Stimulated activated CD8-positive, alpha-beta memory T cell treated with anti-CD3 and anti-CD28 coated beads, Interleukin-15, amount 100 ng/mL, for 4 hours (primary cell): Measurements from ENCODE around the gene SLC12A5.

Source experiments
- DNase-seq, 2 donors: peaks; one replicate each; pipeline ENCODE4 v3.0.0-alpha.2; 2020; ENCODE audit warnings: low read depth in 2 of 2

Gene SLC12A5

GRCh38 chr20:46025376-46025783, 3.6 kb upstream of the SLC12A5 start:
- DNase-seq: no peak

GRCh38 chr20:46027245-46027853, 1.7 kb upstream of the SLC12A5 start:
- DNase-seq: no peak

GRCh38 chr20:46028110-46028509, 905 bp upstream of the SLC12A5 start:
- no peak for DNase-seq

GRCh38 chr20:46030284-46031013, 1.4 kb downstream of the SLC12A5 start:
- DNase-seq: no peak

- DNase-seq: no peak
These were observed 2.1 kb downstream of the SLC12A5 start for GRCh38 chr20:46031014-46031569.

- no peak for DNase-seq
These were observed 2.8 kb downstream of the SLC12A5 start for GRCh38 chr20:46031701-46032254.

- DNase-seq: no peak
These were observed 5.0 kb downstream of the SLC12A5 start for GRCh38 chr20:46034039-46034438.

- no peak for DNase-seq
These were observed 6.2 kb downstream of the SLC12A5 start for GRCh38 chr20:46035253-46035652.

GRCh38 chr20:46035713-46036112, 6.7 kb downstream of the SLC12A5 start:
- no peak for DNase-seq

GRCh38 chr20:46036370-46036769, 7.4 kb downstream of the SLC12A5 start:
- DNase-seq: no peak

- DNase-seq: no peak
These were observed 8.0 kb downstream of the SLC12A5 start for GRCh38 chr20:46037036-46037435.

GRCh38 chr20:46040902-46041535, 12.0 kb downstream of the SLC12A5 start:
- no peak for DNase-seq

- no peak for DNase-seq
These were observed 14.5 kb downstream of the SLC12A5 start for GRCh38 chr20:46043556-46043955.

GRCh38 chr20:46044896-46045295, 15.9 kb downstream of the SLC12A5 start:
- no peak for DNase-seq

GRCh38 chr20:46046588-46047310, 17.7 kb downstream of the SLC12A5 start:
- no peak for DNase-seq

- DNase-seq: no peak
These were observed 18.8 kb downstream of the SLC12A5 start for GRCh38 chr20:46047821-46048220.

GRCh38 chr20:46049190-46049589, 20.2 kb downstream of the SLC12A5 start:
- no peak for DNase-seq

- DNase-seq: no peak
These were observed 20.8 kb downstream of the SLC12A5 start for GRCh38 chr20:46049815-46050214.

- DNase-seq: no peak
These were observed 21.4 kb downstream of the SLC12A5 start for GRCh38 chr20:46050444-46050843.

GRCh38 chr20:46050885-46051284, 21.9 kb downstream of the SLC12A5 start:
- DNase-seq: no peak

GRCh38 chr20:46051556-46052308, 22.7 kb downstream of the SLC12A5 start:
- no peak for DNase-seq
